SKM-1 (cell line): ENCODE data around the gene CYP21A2.

ENCODE experiments used
- DNase-seq: peaks from one replicate; lab custom pipeline; 2025; ENCODE audit not compliant: unreplicated experiment; lab: John Stamatoyannopoulos, UW

The CYP21A2 gene

DNA sequence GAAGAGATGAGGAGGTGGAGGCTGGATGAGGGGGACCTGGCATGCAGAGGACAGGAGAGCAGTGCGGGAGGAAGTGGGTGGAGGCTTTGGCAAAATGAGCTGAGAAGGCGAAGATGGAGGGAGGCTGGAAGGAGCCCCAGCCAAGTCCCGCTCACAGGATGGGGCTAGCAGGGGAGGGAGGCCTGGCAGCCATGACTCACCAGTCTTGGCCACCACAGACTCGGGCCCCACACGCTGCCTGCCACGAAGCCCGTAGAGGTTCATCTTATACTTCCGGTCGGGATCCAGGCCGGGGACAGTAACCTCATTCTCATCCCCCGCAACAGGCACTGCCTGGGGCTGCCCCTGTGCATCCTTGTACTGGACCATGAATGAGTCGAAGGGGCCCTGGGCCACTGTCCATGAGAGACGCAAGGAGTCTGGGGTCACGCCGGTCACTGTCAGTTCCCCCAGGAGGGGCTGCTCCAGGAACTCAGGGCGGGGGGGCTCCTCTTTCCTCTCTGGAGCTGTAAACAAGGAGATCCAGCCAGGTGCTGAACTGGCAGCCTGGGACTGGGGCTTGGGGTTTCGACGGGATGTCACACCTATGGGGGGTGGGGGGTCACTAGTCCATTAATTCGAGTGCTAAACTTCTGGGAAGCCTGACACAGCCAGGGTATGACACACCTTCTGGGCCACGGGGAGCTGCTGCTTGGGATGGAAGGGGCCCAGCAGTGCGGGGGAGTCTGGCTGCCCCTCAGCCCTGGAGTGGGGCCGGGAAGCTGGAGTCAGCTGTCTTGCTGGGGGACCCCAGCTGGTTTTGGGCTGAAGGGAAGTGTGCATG, 43.2 kb downstream of the CYP21A2 start:
- DNase-seq, result no peak

DNA sequence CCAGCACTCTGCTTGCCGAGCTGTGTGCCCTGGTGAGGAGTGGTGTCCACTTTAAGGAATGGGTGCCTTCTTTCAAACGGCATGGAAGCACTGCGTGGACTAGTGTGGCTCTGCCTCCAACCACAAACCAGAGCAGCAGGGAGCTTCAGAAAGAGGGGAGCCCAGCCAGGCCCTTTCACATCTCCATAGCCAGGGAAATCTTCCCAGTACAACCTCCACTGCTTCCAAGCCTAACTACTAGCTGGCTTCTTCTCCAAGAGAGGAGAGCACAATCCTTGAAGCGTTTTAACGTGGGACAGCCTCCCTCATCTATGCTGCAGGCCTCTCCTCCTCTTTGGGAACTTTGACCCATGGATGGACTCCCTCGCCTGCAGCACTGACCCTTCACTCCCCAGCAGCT, 44.3 kb downstream of the CYP21A2 start:
- DNase-seq, result no peak

DNA sequence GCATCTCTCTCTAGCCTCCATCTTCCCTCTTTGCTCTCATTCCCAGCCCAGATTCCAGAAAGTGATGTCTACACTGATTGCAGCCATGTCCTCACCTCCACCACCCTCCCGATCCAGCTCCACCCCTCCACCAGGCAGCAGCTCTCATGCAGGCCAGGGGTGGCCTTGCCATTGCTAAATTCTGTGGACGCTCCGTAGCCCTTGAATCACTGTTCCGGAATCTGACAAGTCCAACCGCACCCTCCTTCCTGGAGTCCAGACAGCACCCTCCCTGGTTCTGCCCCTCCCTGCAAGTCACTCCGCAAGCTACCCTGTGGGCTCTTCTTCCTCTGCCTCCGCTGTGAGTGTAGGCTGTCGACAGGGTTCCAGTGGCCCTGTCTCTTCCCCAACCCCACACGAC, 44.7 kb downstream of the CYP21A2 start:
- DNase-seq, result no peak

DNA sequence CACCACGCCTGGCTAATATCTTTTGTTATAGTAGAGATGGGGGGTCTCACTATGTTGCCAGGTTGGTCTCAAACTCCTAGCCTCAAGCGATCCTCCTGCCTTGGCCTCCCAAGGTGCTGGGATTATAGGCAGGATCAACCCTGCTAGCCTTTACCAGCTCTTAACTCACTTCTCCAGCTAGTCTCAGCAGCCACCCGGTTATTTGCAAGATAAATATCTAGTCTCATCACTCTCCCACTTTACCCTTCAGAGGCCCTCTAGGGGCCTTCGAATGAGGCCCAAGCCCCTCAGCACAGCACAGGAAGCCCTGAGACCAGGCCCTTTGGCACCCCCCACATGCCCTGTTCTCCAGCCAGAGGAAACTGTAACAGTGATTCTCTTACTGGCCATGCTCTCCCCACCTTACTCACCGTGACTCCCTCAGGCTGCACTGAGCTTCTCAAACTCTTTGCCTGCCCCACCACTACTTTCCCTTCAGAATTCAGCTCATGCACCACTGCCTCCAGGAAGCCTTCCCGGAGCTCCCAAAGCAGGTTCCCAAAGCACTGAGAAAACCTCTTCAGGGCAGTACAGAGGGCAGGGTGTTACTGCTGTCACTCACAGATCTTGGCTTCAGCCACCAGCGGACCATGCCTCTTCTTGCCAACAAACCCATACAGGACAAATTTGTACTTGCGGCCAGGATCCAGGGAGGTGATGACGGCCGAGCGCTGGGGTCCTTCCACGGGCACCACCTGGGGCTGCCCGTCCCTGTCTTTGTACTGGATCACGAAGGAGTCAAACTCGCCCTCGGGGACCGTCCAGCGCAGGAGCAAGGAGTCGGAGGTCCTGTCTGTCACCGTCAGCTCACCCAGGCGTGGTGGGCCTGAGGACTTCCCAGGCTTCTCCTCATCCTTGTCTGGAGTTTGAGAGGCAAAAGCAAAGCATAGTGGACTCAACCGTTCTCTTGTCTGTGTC, 45.9 kb downstream of the CYP21A2 start:
- DNase-seq, result no peak

GRCh38 chr6:32084780-32085179, 46.6 kb downstream of the CYP21A2 start:
- no peak for DNase-seq

- DNase-seq, result no peak
Measured at GRCh38 chr6:32085759-32086459, 47.7 kb downstream of the CYP21A2 start.

DNA sequence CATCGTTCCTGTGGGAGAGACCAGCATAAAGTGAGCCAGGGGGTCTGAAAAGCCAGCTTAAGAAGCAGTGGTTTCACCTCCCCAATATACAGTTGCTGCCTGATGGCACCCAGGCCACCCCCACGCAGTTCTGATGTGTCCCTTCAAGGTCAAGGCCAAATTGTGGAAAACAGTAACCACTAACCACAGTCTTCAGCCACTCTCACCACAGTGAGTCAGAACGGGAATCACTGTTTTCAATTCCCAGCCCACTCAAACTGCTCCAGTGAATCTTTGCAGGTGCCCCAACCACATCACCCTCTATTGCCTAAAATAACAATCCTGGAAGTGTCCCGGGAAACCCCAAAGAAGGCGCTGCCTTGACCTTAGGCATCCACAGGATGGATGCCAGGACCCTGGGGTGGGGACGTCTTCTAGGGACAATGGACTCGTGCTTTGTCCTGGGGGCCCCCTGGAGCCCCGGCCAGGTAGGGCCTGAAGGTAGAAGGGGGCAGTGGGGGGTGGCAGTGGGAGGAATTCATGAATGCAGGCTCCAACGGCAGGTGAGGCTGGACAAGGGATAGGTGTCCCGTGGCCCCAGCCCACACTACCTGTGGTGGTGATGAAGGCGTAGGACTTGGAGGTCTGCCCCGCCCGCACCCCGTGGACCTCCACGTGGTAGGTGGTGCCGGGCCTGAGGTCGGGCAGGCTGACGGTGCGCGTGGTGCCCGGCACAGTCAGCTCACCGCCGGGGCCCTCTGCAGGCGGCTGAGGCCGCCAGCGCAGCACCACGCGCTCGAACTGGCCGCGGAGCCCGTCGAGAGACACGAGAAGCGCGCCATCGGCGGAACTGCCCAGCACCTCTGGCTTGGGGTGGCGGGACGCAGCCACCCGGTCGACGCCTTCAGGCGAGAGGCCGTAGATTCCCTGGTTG, 48.7 kb downstream of the CYP21A2 start:
- DNase-seq, result no peak

- no peak for DNase-seq
Measured at GRCh38 chr6:32087574-32088486, 49.6 kb downstream of the CYP21A2 start.

DNA sequence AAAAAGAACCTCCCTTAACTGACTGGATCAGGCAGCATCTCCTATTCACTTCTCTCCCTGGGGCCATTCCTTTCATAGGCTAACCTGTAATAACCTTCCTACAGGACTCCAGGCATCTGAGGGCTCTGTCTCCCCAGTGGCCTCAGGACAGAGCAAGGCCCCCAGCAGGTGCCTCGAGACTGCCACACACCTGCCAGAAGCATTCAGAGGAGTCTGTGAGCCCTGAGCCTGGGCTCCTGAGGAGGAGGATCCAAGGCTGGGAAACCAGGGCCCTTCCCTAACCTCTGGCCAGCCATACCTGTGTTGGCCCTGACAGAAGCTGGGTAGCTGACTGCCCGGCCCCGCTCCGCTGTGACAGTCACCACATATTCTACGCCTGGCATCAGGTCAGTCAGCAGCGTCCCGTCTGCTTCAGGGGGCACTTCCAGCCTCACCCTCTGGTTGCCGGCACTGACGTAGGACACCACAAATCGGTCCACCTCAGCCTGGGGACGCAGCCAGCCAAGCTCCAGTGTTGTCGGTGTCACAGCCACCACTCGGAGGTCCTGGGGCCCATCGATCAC, 50.4 kb downstream of the CYP21A2 start:
- no peak for DNase-seq

DNA sequence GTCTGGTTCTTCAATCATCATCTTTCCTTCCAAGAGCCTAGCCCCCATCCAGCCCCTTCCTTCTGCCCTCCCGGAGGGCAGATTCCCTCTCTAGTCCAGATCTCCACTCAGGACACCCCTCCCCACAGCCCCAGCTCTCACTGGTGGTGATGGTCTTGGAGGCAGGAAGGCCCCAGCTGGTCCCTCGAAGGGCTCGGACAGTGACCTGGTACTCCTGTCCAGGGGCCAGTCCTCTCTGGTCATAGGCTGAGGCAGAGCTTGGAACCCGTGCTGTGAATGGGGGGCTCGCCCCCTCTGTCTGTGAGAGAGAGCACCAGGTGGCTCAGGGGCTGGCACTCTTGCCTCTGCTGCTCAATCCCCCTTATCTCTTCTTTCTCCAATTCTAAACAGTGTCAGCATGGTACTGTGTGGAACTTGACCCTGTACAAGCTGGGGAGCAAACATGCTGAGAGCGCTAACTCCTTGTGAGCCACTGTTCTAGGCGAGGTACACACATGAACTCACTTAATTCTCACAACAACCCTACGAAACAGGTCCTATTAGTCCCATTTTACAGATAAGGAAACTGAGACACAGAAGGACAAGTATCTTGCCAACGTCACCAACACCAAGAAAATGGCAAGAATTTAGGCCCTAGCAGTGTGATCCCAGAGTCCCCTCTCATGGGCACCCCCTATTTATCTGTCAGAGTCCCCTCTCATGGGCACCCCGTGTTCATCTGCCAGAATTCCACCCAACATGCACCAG, 51.0 kb downstream of the CYP21A2 start:
- no peak for DNase-seq
